GM23248 (cell line): ENCODE results near the gene LIX1L. TPM values are rescaled to one million over a fixed set of nuclear protein-coding genes. Genes with fewer than 3 reads are reported as not detected.
A peak's percentile ranks its signal among the peaks of the same experiment; 100 is the strongest.

Experiments used
- DNase-seq: peaks from one replicate; pipeline ENCODE4 v3.0.0-alpha.2; 2015
- H2AFZ ChIP-seq: fragments of 200-600 bp; sonication (generic); 2 replicates; pipeline ENCODE4 v1.6.1; 2016; ENCODE audit warnings: antibody characterized with exemption
- H3F3A ChIP-seq: fragments of 200-600 bp; sonication (generic); 2 replicates; pipeline ENCODE4 v1.6.1; 2016; ENCODE audit warnings: mild to moderate bottlenecking, antibody characterized with exemption, mixed run types; ENCODE audit not compliant: insufficient read depth
- H3K27ac ChIP-seq: fragments of 200-600 bp; sonication (generic); 2 replicates; pipeline ENCODE4 v1.5.1; 2016; ENCODE audit warnings: mild to moderate bottlenecking
- H3K27me3 ChIP-seq: fragments of 200-600 bp; sonication (generic); replicated peaks from 2 replicates; pipeline ENCODE4 v1.6.1; 2016; ENCODE audit warnings: mild to moderate bottlenecking; ENCODE audit not compliant: insufficient read depth
- H3K36me3 ChIP-seq: fragments of 200-600 bp; sonication (generic); 2 replicates; pipeline ENCODE4 v1.6.1; 2016; ENCODE audit warnings: low read depth, mild to moderate bottlenecking
- H3K4me1 ChIP-seq: fragments of 200-600 bp; sonication (generic); 2 replicates; pipeline ENCODE4 v1.6.1; 2016; ENCODE audit warnings: mild to moderate bottlenecking; ENCODE audit not compliant: insufficient read depth
- H3K4me2 ChIP-seq: fragments of 200-600 bp; sonication (generic); one replicate; pipeline ENCODE4 v1.6.1; 2016; ENCODE audit warnings: mild to moderate bottlenecking; ENCODE audit not compliant: unreplicated experiment
- H3K4me3 ChIP-seq: fragments of 200-600 bp; sonication (generic); 2 replicates; pipeline ENCODE4 v1.5.1; 2016; ENCODE audit warnings: mild to moderate bottlenecking
- H3K79me2 ChIP-seq: fragments of 200-600 bp; sonication (generic); 2 replicates; pipeline ENCODE4 v1.6.1; 2016; ENCODE audit warnings: mild to moderate bottlenecking; ENCODE audit not compliant: insufficient read depth
- H3K9ac ChIP-seq: fragments of 200-600 bp; sonication (generic); 2 replicates; pipeline ENCODE4 v1.6.1; 2016; ENCODE audit warnings: mild to moderate bottlenecking
- H3K9me2 ChIP-seq: fragments of 200-600 bp; sonication (generic); 2 replicates; pipeline ENCODE4 v1.6.1; 2016; ENCODE audit warnings: mixed run types, mild to moderate bottlenecking, moderate library complexity; ENCODE audit not compliant: insufficient read depth
- H3K9me3 ChIP-seq: fragments of 200-600 bp; sonication (generic); one replicate; pipeline ENCODE4 v1.6.1; 2017; ENCODE audit warnings: low read depth
- H4K20me1 ChIP-seq: fragments of 200-600 bp; sonication (generic); 2 replicates; pipeline ENCODE4 v1.6.0; 2016; ENCODE audit not compliant: insufficient read depth
- EZH2 ChIP-seq: fragments of 200-600 bp; sonication (generic); IDR thresholded peaks from 2 replicates; pipeline ENCODE4 v1.6.1; 2018; ENCODE audit warnings: antibody characterized with exemption, mild to moderate bottlenecking; ENCODE audit not compliant: insufficient read depth, poor library complexity, severe bottlenecking
- EZH2phosphoT487 ChIP-seq: fragments of 200-600 bp; sonication (generic); IDR thresholded peaks from 2 replicates; pipeline ENCODE4 v1.6.1; 2018; ENCODE audit warnings: antibody characterized with exemption, moderate library complexity, mild to moderate bottlenecking, low read depth; ENCODE audit not compliant: insufficient read depth
- WGBS, 2 experiments: methylation state at CpG; one replicate each; pipeline ENCODE4 v1.1.6; 2015 to 2017; ENCODE audit warnings: low lambda C conversion rate in 2 of 2, low coverage in 1 of 2; ENCODE audit errors: missing lambda C conversion rate in 2 of 2; 5-methylcytosine and 5-hydroxymethylcytosine counted together
- in situ Hi-C: fragments of 300-500 bp; cut with MboI; formaldehyde crosslinking; loops from 2 replicates; pipeline ENCODE4 v1.15.0; 2020
- polyA plus RNA-seq: library from polyadenylated mRNA; unstranded; fragments of >200 nt; fragmentation: Nextera tagmentation; extraction: Ambion mirVana; gene quantifications from 2 replicates; pipeline ENCODE4 v1.2.1, GENCODE V29; 2016
- total RNA-seq: library from RNA; depleted of rRNA; stranded (reverse); fragments of >200 nt; shearing (Covaris generic); gene quantifications from 2 replicates; pipeline ENCODE4 v1.2.3, GENCODE V29; 2014

Gene LIX1L
- total and polyA plus RNA-seq, 2 experiments from 2014 or later, result 18.3 to 36.5 TPM

DNA sequence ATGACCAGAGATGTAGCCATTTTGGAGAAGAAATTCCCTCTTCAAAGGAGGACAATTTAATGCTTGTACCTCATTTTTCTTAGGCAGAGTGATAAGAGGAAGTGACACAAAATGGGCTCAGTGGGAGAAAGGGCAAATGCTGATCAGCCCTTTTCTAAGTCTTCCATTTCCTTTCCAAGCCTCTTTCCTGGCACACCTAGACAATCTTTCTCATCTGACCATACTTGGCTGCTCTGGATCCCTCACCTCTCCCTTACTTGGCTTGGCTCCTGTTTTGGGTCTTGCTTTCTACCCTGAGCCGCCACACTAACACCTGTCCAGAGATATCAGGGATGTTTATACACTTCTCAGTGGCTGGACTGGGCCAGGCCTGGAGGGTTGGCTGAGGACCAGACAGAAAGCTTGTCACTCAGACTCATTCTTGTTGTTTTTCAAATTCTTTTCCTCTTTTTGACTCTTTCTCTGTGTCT lies 25.4 kb upstream of the LIX1L start:
- in situ Hi-C loops, result no loop called here
- WGBS, 2 experiments, result 94 to 95% methylated on average over 1 of the region's 1 CpG
- peaks cover 34% of the 10 kb centered on the region for H3K4me1 ChIP-seq

GRCh38 chr1:145982010-145982723 lies 24.4 kb upstream of the LIX1L start:
- in situ Hi-C loops, result no loop called here
- H3K9ac ChIP-seq, result no peak overlapping the region
- peaks cover 43% of the 10 kb centered on the region for H3K4me1 ChIP-seq
- H3K9me2 ChIP-seq, result no peaks in the 10 kb centered on the region
- H3K36me3 ChIP-seq, result no peaks in the 10 kb centered on the region
- H3K4me3 ChIP-seq, result no peak overlapping the region
- TF ChIP-seq EZH2phosphoT487, result no peak
- TF ChIP-seq EZH2, result no peak
- no peaks in the 10 kb centered on the region for H3K79me2 ChIP-seq
- H2AFZ ChIP-seq, result no peak overlapping the region
- no peak for DNase-seq
- H3K4me2 ChIP-seq, result no peak overlapping the region
- WGBS, 2 experiments, result 88 to 92% methylated on average over 6 of the region's 6 CpGs
- H3F3A ChIP-seq, result peaks cover 47% of the 10 kb centered on the region
- H3K27ac ChIP-seq, result no peak overlapping the region
- no peaks in the 10 kb centered on the region for H3K27me3 ChIP-seq
- H3K9me3 ChIP-seq, result no peaks in the 10 kb centered on the region
- H4K20me1 ChIP-seq, result no peaks in the 10 kb centered on the region

More for the DNA sequence above, 25.4 kb upstream of the LIX1L start:
- no peak overlapping the region for H2AFZ ChIP-seq
- no peak overlapping the region for H3K4me2 ChIP-seq
- no peaks in the 10 kb centered on the region for H3K9me2 ChIP-seq
- TF ChIP-seq EZH2phosphoT487, result no peak
- no peaks in the 10 kb centered on the region for H3K9me3 ChIP-seq
- H3K9ac ChIP-seq, result no peak overlapping the region
- H3F3A ChIP-seq, result peaks cover 40% of the 10 kb centered on the region
- no peaks in the 10 kb centered on the region for H4K20me1 ChIP-seq
- no peaks in the 10 kb centered on the region for H3K27me3 ChIP-seq
- H3K36me3 ChIP-seq, result no peaks in the 10 kb centered on the region
- H3K4me3 ChIP-seq, result no peak overlapping the region
- no peak for DNase-seq
- H3K27ac ChIP-seq, result no peak overlapping the region
- no peaks in the 10 kb centered on the region for H3K79me2 ChIP-seq

GRCh38 chr1:145980457-145980994 lies 22.7 kb upstream of the LIX1L start:
- TF ChIP-seq EZH2phosphoT487, result no peak
- TF ChIP-seq EZH2, result no peak
- in situ Hi-C loops, result no loop called here
- 94 to 100% methylated on average over 1 of the region's 1 CpG for WGBS, 2 experiments
- Histone ChIP-seq H3K9me3 (no peaks in the 10 kb centered on the region), H3K4me2 (peak overlapping the region; percentile 33), H3K79me2 (no peaks in the 10 kb centered on the region), H4K20me1 (no peaks in the 10 kb centered on the region), H3K9me2 (no peaks in the 10 kb centered on the region), H3K36me3 (no peaks in the 10 kb centered on the region), H3K27me3 (no peaks in the 10 kb centered on the region), H3K4me3 (no peak overlapping the region), H3K4me1 (peaks cover 36% of the 10 kb centered on the region), H3K27ac (peak overlapping the region; percentile 94), H3K9ac (peak overlapping the region; percentile 69; the same call in 1 of the 2 replicates), H2AFZ (no peak overlapping the region; the same call in 1 of the 2 replicates), H3F3A (peaks cover 38% of the 10 kb centered on the region)
- DNase-seq, result no peak

DNA sequence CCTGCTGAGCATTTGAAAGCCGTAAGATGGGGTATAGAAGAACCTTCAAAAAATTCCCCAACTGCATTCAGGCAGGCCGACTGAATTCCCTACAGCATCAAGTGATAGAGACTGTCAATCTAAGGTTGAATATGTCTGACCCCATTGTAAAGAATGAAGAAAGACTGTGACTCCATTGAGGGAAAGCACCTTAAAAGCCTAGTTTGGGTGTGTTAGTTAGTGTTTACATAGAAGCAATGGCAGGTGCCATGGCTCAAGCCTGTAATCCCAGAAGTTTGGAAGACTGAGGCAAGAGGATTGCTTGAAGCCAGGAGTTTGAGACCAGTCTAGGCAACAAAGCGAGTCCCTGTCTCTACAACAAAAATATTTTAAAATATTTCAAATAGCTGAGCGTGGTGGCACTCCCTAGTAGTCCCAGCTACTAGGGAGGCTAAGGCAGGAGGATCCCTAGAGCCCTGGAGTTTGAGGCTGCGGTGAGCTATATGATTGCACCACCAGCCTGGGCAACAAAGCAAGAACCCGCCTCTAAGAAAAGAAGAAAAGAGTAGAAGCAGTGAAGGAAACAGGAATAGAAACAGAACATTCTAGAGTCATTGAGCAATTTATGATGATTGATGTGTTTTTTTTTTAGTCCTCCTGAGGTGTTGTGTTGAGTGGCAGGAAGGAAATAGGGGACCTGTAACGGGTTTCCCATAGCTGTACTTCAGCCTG lies 22.1 kb upstream of the LIX1L start:
- no peaks in the 10 kb centered on the region for H3K79me2 ChIP-seq
- H3K9me3 ChIP-seq, result no peaks in the 10 kb centered on the region
- WGBS, 2 experiments, result 41 to 49% methylated on average over 7 of the region's 7 CpGs
- peak overlapping the region; percentile 55 for H2AFZ ChIP-seq
- DNase-seq, result peak; percentile 37
- H3F3A ChIP-seq, result peaks cover 32% of the 10 kb centered on the region
- peak overlapping the region; percentile 69 for H3K9ac ChIP-seq
- H3K4me2 ChIP-seq, result peak overlapping the region; percentile 33
- no peaks in the 10 kb centered on the region for H4K20me1 ChIP-seq
- H3K9me2 ChIP-seq, result no peaks in the 10 kb centered on the region
- peak overlapping the region; percentile 94 for H3K27ac ChIP-seq
- no peaks in the 10 kb centered on the region for H3K27me3 ChIP-seq
- H3K4me3 ChIP-seq, result peak overlapping the region; percentile 46
- in situ Hi-C loops, result no loop called here
- TF ChIP-seq EZH2phosphoT487 (no peak), EZH2 (no peak)
- no peaks in the 10 kb centered on the region for H3K36me3 ChIP-seq
- H3K4me1 ChIP-seq, result peaks cover 30% of the 10 kb centered on the region
